ENCODE data around the gene ITFG1.

DNA sequence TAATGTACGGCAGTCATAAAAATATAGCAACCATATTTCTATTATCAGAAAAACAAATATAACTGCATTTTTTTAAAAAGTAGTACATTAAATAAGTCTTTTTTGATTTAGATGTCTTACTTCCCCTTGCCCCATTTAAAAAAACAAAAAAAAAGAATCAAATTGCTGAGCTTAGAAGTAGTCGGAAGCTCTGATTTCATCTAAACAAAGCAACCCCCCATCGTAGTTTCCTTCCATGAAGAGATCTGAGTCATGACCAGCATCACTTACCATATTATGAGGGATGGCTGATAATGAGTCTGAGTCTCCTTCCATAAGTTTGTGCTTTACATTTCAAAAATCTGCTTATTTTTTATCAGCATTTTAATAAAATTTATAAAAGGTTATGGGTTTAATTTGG is 86.2 kb downstream of the ITFG1 start:
- TF ChIP-seq CTCF (IDR thresholded peaks at IDR 0.05) (no peak), POLR2A (IDR thresholded peaks at IDR 0.05) (no peak)

Measured in right lobe of liver (tissue), 4 donors.